ENCODE measurements around the gene MFN1.

Gene MFN1

DNA sequence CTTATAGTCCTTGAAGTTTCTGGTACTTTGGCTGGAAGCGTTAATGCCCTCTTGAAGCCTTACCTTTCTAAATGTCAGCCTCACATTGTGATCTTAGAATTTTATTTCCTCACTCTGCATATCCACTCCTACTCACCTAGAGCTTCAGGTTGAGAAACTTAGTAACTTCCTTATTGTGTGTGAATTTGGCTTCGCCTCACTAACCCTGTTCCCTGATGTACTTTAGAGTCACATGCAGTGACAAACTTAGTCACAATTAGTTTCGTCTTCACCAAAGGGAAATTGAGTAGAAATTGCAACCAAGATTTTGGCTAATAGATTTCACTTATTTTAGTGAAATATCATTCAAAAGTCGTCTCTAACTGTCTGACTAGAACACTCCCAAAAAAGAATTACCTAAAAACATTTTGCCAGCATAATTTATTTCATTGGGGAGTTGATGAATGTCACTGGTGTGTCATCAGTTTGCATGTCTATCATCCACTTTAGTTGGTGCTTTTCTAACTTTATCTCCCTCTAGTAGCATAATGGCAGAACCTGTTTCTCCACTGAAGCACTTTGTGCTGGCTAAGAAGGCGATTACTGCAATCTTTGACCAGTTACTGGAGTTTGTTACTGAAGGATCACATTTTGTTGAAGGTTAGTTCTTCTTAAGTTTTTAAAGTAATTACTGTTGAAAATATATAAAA is 960 bp downstream of the MFN1 start:
- DNase-seq = no peak

- DNase-seq = no peak
Measured at GRCh38 chr3:179355996-179356395, 8.5 kb downstream of the MFN1 start.

DNA sequence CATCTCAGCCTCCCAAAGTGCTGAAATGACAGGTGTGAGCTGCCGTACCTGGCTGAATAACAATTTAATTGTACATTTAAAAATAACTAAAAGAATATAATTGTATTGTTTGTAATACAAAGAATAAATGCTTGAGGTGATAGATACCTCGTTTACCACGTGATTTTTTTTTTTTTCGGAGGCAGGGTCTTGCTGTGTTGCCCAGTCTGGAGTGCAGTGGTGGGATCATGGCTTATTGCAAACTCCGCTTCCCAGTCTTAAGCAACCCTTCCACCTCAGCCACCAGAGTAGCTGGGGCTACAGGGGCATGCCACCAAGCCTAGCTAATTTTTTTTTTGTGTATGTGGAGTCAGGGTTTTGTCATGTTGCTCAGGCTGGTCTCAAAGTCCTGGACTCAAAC is 15.8 kb downstream of the MFN1 start:
- DNase-seq = no peak

GRCh38 chr3:179369621-179370020 is 22.1 kb downstream of the MFN1 start:
- no peak for DNase-seq

GRCh38 chr3:179373938-179374337 is 26.4 kb downstream of the MFN1 start:
- no peak for DNase-seq

DNA sequence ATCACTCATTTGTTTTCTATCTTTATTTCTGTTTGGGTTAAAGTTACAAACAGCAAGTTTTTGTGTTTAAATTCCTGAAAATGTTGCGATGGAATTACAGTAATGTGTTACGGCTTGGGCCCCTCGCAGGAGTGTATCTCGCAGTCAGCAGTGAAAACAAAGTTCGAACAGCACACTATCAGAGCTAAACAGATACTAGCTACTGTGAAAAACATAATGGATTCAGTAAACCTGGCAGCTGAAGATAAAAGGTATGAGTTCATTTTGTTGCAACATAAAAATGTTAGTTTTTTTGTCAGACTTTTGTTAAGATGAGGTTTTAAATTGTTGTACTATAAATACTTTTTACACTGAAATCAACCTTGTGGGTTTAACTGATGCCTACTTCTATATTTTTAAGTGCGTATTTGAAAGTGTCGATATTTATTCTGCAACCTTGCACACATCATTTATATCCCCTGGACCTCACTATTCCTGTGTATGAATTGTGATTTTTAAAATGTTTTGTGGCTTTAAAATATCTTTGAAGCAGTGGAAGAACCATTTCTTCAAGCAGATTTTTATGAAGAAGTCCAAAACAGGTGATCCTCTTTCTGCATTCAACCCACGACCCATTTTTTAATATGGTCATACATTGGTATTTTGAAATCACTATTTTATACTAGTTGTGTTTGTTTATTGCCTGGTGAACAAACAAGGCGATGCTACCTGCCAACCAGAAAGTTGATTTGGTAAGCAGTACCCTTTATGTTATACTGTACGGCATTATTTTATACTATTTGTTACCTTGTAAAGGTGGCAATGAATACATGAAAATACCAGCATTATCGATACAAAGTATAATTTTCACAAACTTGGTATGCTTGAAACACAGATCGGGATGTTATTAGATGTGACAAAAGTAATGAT is 27.8 kb downstream of the MFN1 start:
- no peak for DNase-seq

DNA sequence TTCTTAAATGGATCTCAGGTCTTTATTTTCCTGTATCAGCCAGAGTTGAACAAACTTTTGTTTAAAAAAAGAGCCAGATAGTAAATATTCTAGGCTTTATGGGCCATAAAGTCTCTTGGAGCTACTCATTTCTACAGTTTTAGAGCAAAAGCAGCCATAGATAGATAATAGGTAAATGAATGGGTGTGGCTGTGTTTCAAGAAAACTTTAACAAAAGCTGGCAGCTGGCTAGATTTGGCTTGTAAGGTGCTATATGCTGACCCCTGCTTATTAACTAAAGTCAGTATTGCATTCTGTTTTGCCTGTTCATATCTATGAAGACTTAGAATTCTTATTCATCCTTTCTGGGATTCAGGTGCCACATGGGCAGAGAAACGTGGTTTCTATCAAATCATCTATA is 29.0 kb downstream of the MFN1 start:
- DNase-seq = no peak

- DNase-seq = no peak
Measured at GRCh38 chr3:179391906-179392305, 44.4 kb downstream of the MFN1 start.

GRCh38 chr3:179398574-179399231 is 51.2 kb downstream of the MFN1 start:
- DNase-seq = no peak

DNA sequence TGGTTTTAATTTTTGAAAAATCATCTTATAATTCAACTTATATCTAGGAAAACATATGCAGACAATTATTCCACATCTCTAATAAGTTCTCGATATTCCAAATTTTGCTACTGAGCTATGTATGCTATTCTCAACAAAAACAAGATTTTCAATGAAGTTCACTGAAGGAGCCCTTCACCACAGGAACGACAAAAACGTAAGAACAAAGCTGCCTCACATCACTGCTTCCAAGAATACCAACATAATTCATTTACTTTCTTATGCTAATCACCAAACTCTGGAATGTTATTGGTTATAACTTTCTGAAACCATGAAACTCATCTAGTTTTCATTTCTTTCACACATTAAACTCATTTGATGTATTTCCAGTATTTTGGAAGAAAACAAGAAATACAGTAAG is 54.1 kb downstream of the MFN1 start:
- DNase-seq = no peak

DNA sequence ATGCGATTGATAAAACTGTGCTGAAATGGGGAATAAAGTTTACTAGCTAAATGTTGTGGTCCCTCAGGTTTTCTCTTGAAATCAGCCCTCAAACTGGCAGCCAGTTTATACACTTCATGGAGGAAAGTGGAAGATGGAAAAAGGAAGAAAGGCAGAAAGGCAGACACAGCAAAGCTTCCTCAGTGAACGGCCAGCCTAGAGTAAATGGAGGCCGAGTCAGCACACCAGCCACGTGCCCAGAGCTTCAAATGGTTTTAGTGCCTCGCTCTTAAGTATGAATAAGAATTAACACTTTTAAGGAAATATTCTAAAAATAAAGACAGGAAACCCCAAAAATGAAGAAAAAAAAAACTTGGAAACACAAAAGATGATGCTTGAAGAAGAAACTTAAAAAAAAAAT is 55.5 kb downstream of the MFN1 start:
- no peak for DNase-seq

DNA sequence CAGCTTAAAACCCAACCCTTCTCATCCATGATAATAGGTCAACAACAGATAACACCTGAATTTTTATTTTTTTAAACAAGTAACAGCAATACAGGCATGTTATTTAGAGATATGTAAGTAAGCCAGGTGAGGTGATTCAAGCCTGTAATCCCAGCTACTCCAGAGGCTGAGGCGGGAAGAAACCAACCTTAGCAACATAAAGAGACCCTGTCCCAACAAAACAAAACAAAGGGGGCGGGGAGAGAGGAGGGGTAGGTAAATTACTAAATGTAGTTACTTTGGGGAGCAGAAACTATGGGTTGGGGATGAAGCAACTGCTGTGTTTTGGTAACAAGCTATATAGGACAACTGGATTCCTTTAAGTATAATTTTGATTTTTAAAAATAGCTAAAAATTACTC is 56.8 kb downstream of the MFN1 start:
- no peak for DNase-seq

- no peak for DNase-seq
Measured at GRCh38 chr3:179410331-179410730, 62.8 kb downstream of the MFN1 start.

DNA sequence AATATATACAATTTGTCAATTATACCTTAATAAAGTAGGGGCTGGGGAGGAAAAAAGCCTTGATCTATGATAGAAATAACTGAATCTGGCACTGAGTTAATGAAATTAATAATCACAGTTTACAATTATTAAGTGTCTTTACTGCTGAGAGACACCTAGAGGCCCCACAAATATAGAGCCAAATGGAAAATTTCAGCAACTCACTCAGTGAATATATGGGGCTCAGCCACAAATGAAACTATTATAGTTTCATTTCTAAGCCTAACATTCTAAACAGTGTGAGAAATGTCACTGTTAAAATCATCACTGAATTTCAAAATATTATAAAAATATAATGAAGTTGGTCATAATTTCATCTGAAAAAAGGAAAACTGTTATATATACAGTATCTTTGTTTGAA is 63.5 kb downstream of the MFN1 start:
- no peak for DNase-seq

- DNase-seq = no peak
Measured at GRCh38 chr3:179414804-179415203, 67.3 kb downstream of the MFN1 start.

GRCh38 chr3:179415377-179415776 is 67.9 kb downstream of the MFN1 start:
- no peak for DNase-seq

GRCh38 chr3:179416681-179417080 is 69.2 kb downstream of the MFN1 start:
- DNase-seq = no peak

- no peak for DNase-seq
Measured at GRCh38 chr3:179418610-179419009, 71.1 kb downstream of the MFN1 start.

DNA sequence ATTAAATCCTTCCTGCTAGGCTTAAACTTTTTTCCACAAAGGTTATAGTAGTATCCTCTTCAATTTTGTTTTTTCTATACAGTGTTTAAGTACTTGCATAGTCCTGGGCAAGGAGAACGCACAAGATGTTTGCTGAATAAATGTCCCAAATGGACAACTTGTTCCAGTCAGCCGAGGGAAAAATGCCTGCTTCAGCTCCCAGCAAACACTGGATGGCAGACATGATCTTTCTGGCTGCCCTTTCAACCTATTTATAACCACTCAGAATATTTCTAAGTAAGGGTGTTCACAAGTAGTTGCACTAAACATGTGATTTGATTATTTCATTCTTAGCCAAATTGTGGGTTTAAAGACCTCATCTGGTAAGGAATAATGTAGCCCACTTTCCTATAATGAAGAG is 74.0 kb downstream of the MFN1 start:
- DNase-seq = no peak

DNA sequence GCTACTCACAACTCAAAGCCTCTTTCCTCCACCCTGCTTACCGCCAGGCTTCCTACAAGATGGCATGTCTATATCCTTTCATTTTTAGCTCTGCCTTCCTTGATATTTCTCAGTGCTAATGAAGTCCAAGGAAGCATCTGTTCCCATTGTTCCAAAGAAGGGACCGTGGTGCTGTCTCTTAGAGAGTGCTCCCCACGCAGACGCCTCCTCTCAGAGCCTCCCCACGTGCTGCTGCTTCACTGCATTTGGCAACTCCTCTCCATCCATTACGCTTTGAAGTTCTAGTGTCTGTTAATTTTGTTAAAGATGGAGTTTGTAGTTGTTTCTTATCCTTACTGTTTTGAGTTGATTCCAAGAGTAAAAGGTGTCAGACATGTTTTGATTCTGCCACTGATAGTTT is 77.6 kb downstream of the MFN1 start:
- DNase-seq = no peak

DNA sequence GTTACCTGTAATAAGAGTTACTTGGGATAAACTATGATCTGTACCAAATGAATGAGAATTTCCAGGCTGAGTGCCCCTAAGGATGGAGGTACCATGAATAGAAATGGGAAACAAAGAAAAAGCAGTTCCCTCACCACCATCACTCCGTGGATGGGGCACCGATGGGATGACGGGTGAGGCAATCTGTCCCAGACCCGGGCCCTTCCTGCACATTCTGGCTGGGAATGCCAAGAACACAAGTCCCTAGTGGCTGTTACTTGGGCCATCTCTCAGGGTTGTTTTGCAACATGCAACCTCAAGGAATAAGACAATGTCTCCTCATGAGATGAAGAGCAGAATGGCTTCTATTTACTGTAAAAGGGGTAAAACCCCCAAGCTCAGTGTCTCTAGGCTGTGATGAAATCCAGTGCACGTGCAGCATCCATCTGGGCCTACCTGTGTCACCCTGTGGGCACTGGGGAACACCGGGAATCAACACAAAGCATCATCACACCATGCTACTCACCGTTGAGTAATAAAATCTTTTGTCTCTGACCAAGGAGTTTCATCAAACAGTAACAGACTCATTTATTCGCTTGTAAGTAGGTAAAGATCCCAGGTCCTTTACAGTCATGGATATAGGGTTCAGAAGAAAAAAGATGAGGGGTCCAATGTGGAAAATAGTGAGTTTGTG is 81.5 kb downstream of the MFN1 start:
- DNase-seq = no peak

DNA sequence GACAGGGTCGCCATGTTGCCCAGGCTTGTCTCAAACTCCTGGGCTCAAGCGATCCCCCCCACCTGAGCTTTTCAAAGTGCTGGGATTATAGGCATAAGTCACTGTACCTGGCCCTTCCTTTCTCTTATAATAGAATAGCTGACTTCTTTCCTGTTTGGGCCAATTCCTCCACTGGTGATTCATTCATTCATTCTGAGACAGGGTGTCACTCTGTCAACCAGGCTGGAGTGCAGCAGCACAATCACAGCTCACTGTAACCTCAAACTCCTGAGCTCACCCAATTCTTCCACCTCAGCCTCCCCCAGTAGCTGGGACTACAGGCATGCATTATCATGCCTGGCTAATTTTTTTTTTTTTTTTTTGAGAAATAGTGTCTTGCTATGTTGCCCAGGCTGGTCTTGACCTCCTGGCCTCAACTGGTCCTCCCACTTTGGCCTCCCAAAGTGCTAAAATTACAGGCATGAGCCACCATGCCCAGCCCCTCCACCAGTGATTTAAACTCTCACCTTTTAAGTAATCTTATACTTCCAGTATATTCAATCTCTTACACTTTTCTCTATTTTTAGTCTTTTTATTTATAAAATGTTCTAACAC is 82.9 kb downstream of the MFN1 start:
- no peak for DNase-seq

DNA sequence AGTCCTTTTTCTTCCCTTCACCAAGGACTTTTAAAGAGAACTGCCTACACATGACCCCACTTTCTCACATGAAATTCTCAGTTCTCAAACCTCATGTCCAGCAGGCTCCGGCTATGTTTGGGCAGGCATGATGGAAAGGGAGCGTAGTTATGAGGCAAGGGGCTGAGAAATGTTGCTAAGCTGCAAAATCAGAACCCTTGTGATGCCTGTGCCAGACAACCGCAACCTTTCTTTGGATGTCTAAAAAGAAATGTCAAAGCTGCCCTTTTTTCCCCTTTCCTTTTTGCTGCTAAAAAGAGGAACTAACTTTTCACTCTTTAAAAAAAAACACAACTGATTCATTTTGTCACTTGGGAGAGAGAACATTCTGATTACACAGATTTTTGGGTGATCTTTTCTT is 84.5 kb downstream of the MFN1 start:
- no peak for DNase-seq

All from NCI-H187 treated with DMSO at 0.1 percent for 48 hours (cell line).